Esophagus squamous epithelium (tissue), 4 donors: ENCODE results near the gene SRP68.

Experiments
- CTCF ChIP-seq, 6 experiments: fragments of 450-650 bp in 4 of 6; fragments of 200-600 bp in 2 of 6; sonication (generic) in 2 of 6; IDR thresholded peaks; one replicate each; pipeline ENCODE4 v1.5.1; 2016 to 2019; ENCODE audit warnings: antibody characterized with exemption in 6 of 6, mild to moderate bottlenecking in 4 of 6, moderate library complexity in 4 of 6
- POLR2A ChIP-seq, 4 donors: fragments of 450-650 bp; IDR thresholded peaks; one replicate each; pipeline ENCODE4 v1.6.1; 2017; ENCODE audit warnings: antibody characterized with exemption in 4 of 4, mild to moderate bottlenecking in 4 of 4, moderate library complexity in 3 of 4

GRCh38 chr17:76083536-76084182 lies 11.3 kb upstream of the SRP68 start:
- TF ChIP-seq POLR2A (IDR thresholded peaks at IDR 0.05) (no peak), CTCF (IDR thresholded peaks at IDR 0.05) (no peak)
